Tibial artery (tissue), 4 donors: ENCODE data around the gene SIL1.

ENCODE experiments used
- DNase-seq, 2 donors: peaks; one replicate each; pipeline ENCODE4 v3.0.0-alpha.2; 2019
- H3K27ac ChIP-seq, 2 donors: fragments of 200-600 bp; sonication (generic) in 1 of 2; 1 replicate in 1 of 2; 2 replicates in 1 of 2; pipeline ENCODE4 v1.5.1; 2018 to 2019; ENCODE audit warnings: mild to moderate bottlenecking in 1 of 2
- H3K27me3 ChIP-seq, 2 donors: fragments of 200-600 bp; sonication (generic) in 1 of 2; one replicate each; pipeline versions ENCODE4 v1.5.1 to v1.6.0; 2016 to 2019
- H3K36me3 ChIP-seq, 3 donors: fragments of 200-600 bp; sonication (generic) in 2 of 3; one replicate each; pipeline ENCODE4 v1.5.1; 2016 to 2019; ENCODE audit warnings: mild to moderate bottlenecking in 2 of 3
- H3K4me1 ChIP-seq, 4 donors: fragments of 200-600 bp; sonication (generic) in 2 of 4; 1 replicate in 3 of 4; 2 replicates in 1 of 4; pipeline ENCODE4 v1.5.1; 2016 to 2019
- H3K4me3 ChIP-seq, 2 donors: fragments of 200-600 bp; sonication (generic) in 1 of 2; 1 replicate in 1 of 2; 2 replicates in 1 of 2; pipeline ENCODE4 v1.5.1; 2018 to 2019; ENCODE audit warnings: mild to moderate bottlenecking in 2 of 2
- H3K9me3 ChIP-seq, 3 donors: fragments of 200-600 bp; sonication (generic) in 1 of 3; one replicate each; pipeline ENCODE4 v1.5.1; 2016 to 2019
- intact Hi-C: fragments of 100-400 bp; cut with DNase I; formaldehyde crosslinking; loops from one replicate; pipeline ENCODE4 v1.15.0; 2023; ENCODE audit warnings: low total_unique reads
- TF ChIP-seq, protein P1 (sequence below), 2 experiments: fragments of 200-600 bp in 1 of 2; fragments of 450-650 bp in 1 of 2; IDR thresholded peaks; one replicate each; pipeline ENCODE4 v1.5.1; 2017 to 2019; ENCODE audit warnings: antibody characterized with exemption in 2 of 2, mild to moderate bottlenecking in 1 of 2, moderate library complexity in 1 of 2

Gene SIL1

DNA sequence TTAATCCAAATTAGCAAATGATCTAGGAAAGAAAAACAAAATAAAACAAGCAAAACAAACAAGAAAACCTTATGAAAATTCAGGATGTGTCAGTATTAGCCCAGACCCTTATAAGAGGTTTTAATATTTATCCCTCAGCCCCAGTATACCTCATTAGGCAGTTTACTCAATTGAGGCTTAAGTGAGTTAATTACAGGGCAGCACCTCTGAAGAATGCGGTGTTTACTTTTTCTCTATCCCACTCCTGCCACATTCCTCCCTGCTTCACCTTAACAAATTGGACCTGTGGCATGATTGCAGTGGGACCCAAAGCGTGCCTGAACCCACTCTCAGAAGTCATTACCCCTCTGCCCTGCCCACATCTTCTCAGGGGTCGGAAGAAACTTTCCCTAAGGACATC lies 67.1 kb downstream of the SIL1 start:
- intact Hi-C loops: no loop called here
- peaks cover 0 to 3% (median 0%) of the 10 kb centered on the region in 3 donors for H3K36me3 ChIP-seq
- no peaks in the 10 kb centered on the region for H3K27me3 ChIP-seq
- TF ChIP-seq, protein P1, sequence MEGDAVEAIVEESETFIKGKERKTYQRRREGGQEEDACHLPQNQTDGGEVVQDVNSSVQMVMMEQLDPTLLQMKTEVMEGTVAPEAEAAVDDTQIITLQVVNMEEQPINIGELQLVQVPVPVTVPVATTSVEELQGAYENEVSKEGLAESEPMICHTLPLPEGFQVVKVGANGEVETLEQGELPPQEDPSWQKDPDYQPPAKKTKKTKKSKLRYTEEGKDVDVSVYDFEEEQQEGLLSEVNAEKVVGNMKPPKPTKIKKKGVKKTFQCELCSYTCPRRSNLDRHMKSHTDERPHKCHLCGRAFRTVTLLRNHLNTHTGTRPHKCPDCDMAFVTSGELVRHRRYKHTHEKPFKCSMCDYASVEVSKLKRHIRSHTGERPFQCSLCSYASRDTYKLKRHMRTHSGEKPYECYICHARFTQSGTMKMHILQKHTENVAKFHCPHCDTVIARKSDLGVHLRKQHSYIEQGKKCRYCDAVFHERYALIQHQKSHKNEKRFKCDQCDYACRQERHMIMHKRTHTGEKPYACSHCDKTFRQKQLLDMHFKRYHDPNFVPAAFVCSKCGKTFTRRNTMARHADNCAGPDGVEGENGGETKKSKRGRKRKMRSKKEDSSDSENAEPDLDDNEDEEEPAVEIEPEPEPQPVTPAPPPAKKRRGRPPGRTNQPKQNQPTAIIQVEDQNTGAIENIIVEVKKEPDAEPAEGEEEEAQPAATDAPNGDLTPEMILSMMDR (IDR thresholded peaks at IDR 0.05): no peak
- no peak for DNase-seq
- H3K4me1 ChIP-seq: peaks cover 0 to 59% (median 39%) of the 10 kb centered on the region in 4 donors
- no peaks in the 10 kb centered on the region for H3K9me3 ChIP-seq
- H3K27ac ChIP-seq: peak overlapping the region; percentile 77 to 83
- H3K4me3 ChIP-seq: peak overlapping the region; percentile 31 to 40

DNA sequence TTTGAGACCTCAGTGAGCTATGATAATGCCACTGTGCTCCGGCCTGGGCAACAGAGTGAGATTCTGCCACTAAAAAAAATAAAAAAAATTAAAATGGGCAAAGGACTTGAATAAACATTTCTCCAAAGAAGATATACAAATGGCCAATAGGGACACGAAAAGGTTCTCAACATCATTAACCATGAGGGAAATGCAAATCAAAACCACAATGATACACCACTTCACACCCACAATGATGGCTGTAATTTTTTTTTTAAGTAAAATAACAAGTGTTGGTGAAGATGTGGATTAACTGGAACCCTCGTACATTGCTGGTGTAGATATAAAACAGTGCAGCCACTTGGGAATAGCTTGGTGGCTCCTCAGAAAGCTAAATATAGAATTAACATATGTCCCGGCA lies 68.0 kb downstream of the SIL1 start:
- peak overlapping the region; percentile 77 to 83 for H3K27ac ChIP-seq
- H3K36me3 ChIP-seq: peaks cover 0 to 6% (median 3%) of the 10 kb centered on the region in 3 donors
- intact Hi-C loops: no loop called here
- no peaks in the 10 kb centered on the region for H3K9me3 ChIP-seq
- DNase-seq: no peak
- no peaks in the 10 kb centered on the region for H3K27me3 ChIP-seq
- H3K4me3 ChIP-seq: no peak overlapping the region
- TF ChIP-seq, protein P1 (IDR thresholded peaks at IDR 0.05): no peak
- H3K4me1 ChIP-seq: peaks cover 0 to 59% (median 38%) of the 10 kb centered on the region in 4 donors

DNA sequence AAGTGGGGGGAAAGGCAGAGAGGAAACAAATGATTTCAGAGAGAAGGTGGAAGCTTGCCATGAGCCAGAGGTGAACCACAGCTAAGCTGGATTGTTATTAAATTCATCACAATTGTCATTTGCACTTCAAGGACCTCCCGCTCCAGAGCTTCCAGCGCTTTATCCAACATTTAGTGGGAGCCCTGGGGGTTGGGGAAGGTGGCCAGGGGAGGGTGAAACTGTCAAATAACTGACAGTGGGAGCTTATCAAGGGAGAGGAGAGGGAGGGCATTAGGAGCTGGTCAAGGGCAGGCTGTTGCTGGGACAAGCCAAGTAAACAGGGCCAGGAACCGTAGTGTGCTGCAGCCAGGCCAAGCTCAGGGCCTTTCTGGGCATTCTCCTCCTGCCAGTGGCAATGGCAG lies 71.5 kb downstream of the SIL1 start:
- Histone ChIP-seq H3K27ac (peak overlapping the region; percentile 23 to 54), H3K4me3 (no peak overlapping the region), H3K27me3 (no peaks in the 10 kb centered on the region), H3K9me3 (no peaks in the 10 kb centered on the region), H3K36me3 (peaks cover 0 to 11% (median 3%) of the 10 kb centered on the region in 3 donors), H3K4me1 (peaks cover 0 to 43% (median 23%) of the 10 kb centered on the region in 4 donors)
- no peak for DNase-seq
- intact Hi-C loops: no loop called here
- TF ChIP-seq, protein P1 (IDR thresholded peaks at IDR 0.05): no peak

DNA sequence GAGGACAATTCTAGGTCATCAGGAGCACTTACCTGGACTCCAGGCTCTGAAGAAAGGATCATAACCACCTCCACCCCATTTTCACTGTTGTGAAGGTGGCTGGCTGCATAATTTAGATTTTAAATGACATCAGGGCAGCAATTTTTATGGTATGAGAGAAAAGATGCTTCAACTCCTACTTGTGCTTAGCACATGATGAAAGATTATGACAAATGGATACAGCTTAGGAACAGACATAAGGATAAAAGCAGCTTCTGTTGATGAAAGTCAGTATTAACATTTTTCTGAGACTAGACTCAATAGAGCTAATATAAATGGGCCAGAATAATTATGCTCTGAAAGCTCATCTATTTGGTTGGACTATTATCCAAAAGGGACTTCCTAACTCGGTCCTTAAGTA lies 72.2 kb downstream of the SIL1 start:
- DNase-seq: no peak
- H3K9me3 ChIP-seq: no peaks in the 10 kb centered on the region
- H3K4me1 ChIP-seq: peaks cover 0 to 43% (median 23%) of the 10 kb centered on the region in 4 donors
- TF ChIP-seq, protein P1 (IDR thresholded peaks at IDR 0.05): no peak
- H3K27ac ChIP-seq: peak overlapping the region; percentile 23 to 54
- intact Hi-C loops: no loop called here
- H3K4me3 ChIP-seq: no peak overlapping the region
- peaks cover 0 to 11% (median 3%) of the 10 kb centered on the region in 3 donors for H3K36me3 ChIP-seq
- H3K27me3 ChIP-seq: no peaks in the 10 kb centered on the region

DNA sequence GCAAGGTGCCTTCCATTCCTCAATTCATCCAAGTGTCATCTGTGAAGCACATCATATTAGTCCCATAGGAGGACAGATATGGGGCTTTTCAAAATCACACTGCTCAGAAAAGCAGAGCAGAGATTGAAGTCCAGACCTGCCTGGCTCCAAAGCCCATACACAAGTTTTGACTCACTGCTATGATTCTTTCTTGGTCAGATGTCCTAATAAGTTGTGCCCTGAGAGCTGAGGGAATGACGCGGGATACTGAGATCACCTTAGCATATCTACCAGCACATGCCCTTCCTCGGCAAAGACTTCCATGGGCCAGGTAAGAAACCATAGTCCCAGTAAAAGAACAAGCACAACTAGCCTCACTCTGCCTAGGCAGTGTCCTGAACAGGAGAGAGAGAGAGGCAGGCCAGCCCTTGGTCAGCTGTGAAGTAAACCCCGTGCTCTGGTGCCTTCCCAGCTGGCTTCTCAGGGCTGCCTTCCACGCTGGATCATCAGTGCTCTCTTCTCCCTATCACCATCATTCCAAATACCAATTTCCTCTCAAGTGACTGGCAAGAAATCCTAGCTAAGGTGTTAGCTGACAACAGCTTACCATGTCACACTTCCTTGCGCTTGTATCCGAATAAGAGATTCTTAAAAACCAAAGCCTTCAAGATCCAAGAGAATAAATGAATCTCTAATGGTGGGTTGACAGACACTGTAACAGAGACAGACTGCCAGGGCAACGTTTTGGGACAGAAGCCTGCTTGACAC lies 73.2 kb downstream of the SIL1 start:
- TF ChIP-seq, protein P1 (IDR thresholded peaks at IDR 0.05): no peak
- H3K27me3 ChIP-seq: no peaks in the 10 kb centered on the region
- DNase-seq: no peak
- intact Hi-C loops: no loop called here
- H3K9me3 ChIP-seq: no peaks in the 10 kb centered on the region
- no peak overlapping the region for H3K4me3 ChIP-seq
- no peak overlapping the region for H3K27ac ChIP-seq
- H3K4me1 ChIP-seq: peaks cover 0 to 43% (median 24%) of the 10 kb centered on the region in 4 donors
- peaks cover 0 to 22% (median 3%) of the 10 kb centered on the region in 3 donors for H3K36me3 ChIP-seq
